NCI-H2171 treated with DMSO at 0.1 percent for 48 hours (cell line): ENCODE data around the gene CACNA1C.

Experiments used
- DNase-seq: peaks from one replicate; lab custom pipeline; 2025; lab: John Stamatoyannopoulos, UW

CACNA1C gene

GRCh38 chr12:2393016-2393415 is 340.2 kb downstream of the CACNA1C start:
- DNase-seq: no peak

- no peak for DNase-seq
Measured at GRCh38 chr12:2393996-2394395, 341.2 kb downstream of the CACNA1C start.

DNA sequence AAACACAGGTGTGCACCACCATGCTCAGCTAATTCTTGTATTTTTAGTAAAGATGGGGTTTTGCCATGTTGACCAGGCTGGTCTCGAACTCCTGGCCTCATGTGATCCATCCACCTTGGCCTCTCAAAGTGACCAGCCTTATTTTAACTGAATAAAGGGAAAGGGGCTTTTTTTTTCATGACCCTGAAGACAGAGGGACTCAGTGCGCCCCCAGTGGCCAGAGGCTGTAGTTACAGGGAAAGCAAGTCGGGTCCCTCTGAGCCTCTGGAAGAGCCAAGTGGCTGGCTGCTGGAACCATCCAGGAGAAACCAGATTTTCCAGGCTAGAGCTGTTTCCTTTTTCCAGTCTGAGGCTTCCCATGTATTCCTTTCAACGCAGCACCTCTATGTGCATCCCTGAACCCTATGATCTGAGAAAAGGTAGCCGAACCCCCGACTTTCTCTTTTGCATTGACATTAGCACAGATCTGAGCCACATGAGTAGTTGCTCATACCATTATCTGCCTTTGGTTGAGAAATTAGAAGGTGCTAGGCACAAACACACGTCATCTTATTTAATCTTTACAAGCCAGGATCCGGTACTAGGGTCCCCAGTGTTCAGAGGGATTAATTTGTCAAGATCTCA is 342.7 kb downstream of the CACNA1C start:
- DNase-seq: peak; percentile 71

GRCh38 chr12:2396448-2396871 is 343.7 kb downstream of the CACNA1C start:
- no peak for DNase-seq

DNA sequence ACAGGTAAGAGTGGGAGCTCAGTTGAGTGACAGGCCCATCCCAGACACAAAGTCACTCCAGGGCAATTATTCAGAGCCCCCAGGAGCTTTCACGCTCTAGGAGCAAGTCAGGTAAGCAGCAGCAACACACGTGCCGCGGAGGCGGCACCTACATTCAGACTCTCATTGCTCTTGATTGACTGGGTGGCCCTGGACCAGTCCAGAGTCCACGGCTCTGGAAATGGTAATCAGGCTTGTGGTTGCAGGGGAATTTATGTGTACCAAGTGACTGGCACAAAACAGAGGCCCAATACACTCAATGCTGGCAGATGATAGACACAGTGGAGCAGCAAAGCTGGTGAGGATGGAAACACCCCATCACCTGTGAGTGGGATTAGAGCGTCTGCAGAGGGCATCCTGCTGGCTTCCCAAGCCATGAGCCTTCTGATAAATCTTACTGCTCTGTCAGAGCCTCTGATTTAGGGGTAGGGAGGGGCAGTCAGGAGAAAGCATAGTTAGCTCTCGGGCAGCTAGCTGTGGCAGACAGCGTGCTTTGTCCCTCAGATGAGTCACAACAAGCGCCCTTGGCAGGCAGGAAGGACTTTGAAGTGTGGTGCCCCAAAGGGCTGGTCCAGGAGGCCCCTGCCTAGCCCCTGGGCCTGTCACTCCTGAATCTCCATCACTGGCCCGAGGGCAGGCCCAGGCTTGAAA is 344.7 kb downstream of the CACNA1C start:
- no peak for DNase-seq

GRCh38 chr12:2401040-2401439 is 348.3 kb downstream of the CACNA1C start:
- no peak for DNase-seq

- peak; percentile 27 for DNase-seq
Measured at GRCh38 chr12:2402073-2402579, 349.3 kb downstream of the CACNA1C start.

GRCh38 chr12:2403221-2403976 is 350.6 kb downstream of the CACNA1C start:
- no peak for DNase-seq

DNA sequence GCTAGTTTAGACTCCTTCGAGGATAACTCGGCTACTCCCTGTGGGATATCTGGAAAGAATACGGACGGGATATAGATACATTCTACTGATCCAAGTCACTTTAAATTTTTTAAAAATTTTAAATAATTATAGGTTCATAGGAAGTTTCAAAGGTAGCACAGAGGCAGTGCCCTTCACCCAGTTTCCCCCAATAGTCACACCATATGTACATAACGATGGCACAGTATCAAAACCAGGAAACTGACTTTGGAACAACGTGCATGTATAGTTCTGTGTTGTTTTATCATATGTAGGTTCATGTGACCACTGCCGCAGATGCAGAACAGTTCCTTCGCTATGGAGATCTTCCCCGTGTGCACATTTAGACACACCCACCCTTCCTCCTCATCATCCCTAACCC is 352.3 kb downstream of the CACNA1C start:
- DNase-seq: no peak

- no peak for DNase-seq
Measured at GRCh38 chr12:2406903-2407302, 354.1 kb downstream of the CACNA1C start.

DNA sequence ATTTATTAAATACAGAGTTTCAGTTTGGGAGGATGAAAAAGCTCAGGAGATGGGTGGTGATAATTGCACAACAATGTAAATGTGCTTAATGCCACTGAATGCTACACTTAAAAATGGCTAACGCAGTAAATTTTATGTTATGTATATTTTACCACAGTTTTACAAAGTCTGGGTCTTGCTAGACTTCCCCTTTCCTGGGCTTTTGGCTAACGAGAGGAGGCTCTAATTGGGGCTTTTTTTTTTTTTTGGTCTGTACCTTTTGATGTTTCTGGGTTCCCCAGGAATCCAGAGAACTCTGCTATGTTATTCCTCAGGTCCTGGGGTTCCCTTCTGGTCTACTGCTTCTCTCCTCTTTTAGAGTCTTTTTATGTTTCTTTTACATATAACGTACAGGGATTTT is 355.5 kb downstream of the CACNA1C start:
- DNase-seq: no peak

DNA sequence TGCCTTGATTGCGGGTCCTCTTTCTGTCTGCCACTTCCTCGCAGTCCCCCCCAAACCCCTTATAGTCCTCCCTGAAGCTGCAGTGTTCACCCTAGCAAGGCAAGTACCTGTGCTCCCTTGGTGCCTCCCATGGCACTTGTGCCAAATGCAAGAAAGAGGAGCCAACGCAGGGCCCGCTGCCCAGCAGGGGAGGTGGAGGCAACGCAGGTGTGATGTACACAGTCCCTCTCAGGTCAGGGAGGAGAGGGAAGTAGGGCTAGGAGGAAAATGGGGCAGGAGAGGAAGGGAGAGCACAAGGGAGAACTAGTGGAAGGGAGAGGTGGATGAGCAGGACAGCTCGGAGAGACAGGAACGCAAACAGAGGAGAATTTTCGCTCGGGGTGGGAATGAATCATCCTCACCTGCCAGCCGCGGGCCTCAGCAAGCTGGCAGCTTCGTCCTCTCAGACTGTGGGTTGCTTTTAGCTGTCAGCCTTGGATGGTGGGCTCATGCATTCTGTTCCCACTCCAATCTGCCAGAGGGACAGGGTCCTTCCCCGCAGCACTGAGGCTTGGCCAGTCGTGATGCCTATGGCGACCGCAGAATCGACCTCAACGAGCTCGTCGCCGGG is 357.0 kb downstream of the CACNA1C start:
- DNase-seq: no peak

GRCh38 chr12:2410496-2410895 is 357.7 kb downstream of the CACNA1C start:
- DNase-seq: no peak

- DNase-seq: no peak
Measured at GRCh38 chr12:2411011-2411410, 358.2 kb downstream of the CACNA1C start.

DNA sequence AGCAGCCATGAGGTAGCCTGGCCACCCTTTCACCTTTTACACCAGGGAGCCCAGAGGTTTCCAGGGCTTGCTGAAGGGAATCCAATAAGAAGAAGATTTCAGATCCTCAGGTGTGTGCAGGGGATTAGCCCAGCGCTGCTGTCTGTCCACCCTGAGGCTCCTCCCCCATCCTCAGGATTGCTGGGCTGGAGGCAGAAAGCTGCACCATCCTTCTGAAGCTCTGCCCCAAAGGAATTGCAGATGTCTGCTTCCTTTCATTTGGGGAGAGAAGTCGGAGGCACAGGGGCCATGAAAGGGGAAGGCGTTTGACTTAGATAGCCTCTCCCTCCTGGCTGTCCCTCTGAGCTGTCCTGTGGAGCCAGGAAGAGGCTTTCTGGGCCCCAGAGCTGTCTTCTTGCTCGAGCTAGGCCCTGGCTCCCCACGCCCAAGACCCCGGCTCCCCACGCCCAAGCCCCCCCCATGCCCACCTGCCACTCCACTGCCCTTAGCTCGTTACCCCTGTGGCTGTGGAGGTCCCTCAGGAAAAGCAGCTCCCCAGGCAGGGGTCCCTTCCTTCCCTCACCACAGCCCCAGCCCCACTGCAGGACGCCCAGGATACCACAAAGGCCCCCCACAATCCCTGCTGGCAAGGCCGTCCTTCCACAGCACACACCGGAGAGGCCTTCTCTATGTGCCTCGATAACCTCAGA is 359.0 kb downstream of the CACNA1C start:
- no peak for DNase-seq

GRCh38 chr12:2412305-2412643 is 359.5 kb downstream of the CACNA1C start:
- no peak for DNase-seq

GRCh38 chr12:2413301-2413700 is 360.5 kb downstream of the CACNA1C start:
- no peak for DNase-seq

DNA sequence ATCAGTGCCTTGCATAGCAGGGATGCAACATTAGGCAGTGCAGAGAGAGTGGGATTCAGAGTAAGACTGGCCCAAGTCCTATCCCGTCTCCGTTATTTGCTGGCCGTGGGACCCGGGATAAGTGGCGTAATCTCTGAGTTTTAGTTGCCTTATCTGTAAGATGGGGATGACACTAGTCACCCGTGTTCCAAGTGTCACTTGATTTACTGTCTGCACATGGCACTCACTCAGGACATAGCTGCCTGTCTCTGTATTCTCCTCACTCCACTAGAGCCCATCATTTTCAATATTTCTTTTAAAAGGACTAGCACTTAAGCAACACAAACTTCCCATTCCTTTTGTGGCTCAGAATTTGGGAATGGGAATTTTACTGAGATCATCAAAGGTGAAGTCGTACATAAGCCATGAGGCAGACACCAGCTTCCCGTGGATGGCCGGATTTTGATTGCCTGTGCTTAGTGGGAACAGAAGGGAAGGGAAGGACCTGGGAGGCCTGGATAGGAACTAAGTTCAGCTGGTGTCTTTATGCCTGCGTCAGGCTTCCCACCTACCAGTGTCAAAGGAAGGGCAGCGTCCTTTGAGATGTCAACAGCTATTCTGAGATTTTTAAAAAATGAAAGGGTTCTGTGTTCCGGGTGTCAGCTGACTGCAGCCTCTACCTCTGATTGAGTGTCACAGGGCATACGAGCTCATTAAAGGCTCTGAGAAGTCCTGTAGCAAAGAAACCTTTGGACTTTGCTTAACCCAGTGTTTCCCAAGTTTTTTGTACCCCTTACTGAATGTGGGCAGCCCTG is 361.4 kb downstream of the CACNA1C start:
- no peak for DNase-seq

GRCh38 chr12:2414810-2415567 is 362.2 kb downstream of the CACNA1C start:
- no peak for DNase-seq

GRCh38 chr12:2415568-2415944 is 362.8 kb downstream of the CACNA1C start:
- no peak for DNase-seq

DNA sequence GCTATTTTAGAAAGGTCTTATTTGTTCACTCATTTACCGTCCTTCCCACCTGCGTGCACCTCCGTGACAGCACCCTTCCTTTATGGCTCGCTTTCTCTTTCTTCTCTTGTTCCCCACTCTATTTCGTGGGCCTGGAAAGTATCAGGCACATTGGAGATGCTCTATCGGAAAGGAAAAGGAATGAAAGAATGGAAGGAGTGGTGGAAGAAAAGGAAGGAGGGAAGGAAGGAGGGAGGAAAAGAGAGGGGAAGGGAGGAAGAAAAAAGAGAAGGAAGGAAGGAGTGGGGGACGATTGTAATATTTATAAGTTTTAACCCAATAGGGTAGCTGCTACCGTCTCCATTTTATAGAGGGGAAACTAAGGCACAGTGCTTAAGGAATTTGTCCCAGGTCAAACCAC is 363.4 kb downstream of the CACNA1C start:
- no peak for DNase-seq
